Stimulated activated CD8-positive, alpha-beta memory T cell treated with anti-CD3 and anti-CD28 coated beads, Interleukin-12 subunit alpha, Interleukin-12 subunit beta, amount 100 ng/mL, for 24 hours (primary cell): ENCODE data around the gene PDLIM4.

Source experiments
- DNase-seq: peaks from one replicate; pipeline ENCODE4 v3.0.0-alpha.2; 2020; ENCODE audit errors: extremely low read depth

The PDLIM4 gene

DNA sequence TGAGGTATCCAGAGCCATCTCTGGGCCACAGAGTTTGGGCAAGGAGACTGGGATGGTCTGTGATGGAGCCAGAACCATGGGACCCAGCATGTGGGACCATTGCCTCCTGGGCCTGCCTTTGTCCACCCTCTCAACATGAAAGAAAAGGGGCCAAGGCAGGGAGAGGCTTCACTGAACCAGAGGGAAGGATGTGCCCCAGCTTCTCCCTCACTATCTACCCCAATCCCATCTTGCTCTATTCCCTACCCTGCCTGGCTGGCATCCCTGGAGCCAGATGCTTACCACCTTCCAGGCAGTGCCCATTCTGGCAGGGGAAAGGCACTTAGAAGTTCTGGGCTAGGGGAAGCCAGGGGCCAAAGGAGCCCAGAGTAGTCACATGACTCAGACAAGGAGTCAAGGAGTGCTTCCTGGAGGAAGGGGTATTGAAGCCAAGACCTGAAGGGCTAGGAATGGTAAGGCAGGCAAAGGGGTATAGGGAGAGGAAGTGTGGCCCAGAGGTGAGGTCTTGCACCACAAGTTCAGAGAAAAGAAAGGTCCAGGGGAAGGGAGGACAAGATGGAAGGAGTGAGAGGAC, 9.8 kb downstream of the PDLIM4 start:
- no peak for DNase-seq

DNA sequence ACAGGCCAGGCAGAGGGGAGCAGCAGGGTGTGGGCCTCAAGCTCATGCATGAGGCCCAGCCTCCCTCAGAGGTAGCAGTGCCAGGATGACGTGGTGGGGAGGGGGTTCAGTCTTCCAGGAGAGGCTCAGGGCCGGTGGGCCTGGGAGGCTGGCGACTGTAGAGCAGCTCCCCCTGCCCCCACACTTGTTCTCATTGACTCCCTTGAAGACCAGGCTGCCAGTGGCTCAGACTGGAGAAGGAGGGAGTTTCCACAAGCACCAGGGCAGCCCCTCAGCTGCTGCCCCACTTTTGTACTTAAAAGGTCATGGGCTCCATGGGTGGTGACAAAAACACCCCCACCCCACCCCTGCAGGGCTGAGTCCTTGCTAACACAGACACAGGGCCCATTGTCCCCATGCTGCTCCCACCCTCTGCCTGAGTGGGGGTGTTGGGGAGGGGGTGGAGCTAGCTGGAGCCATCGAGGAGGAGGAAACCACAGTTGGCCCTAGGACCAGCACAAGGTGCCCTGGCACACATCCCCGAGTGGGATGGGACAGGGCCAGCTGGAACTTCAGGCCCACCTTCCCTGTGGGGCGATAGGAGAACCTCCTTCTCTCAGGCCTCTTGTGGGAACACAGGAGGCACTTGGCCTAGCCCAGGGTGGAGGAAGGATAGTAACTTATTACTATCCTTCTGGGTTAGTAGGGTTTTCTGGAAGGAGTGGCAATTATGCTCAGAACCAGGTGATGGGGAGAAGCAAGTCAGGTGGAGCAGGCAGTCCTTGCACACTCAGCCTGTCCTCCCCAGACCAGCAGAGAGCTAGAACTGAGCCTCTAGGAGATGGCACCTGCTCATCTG, 10.7 kb downstream of the PDLIM4 start:
- DNase-seq, result no peak

GRCh38 chr5:132268769-132269551, 11.5 kb downstream of the PDLIM4 start:
- DNase-seq, result no peak

DNA sequence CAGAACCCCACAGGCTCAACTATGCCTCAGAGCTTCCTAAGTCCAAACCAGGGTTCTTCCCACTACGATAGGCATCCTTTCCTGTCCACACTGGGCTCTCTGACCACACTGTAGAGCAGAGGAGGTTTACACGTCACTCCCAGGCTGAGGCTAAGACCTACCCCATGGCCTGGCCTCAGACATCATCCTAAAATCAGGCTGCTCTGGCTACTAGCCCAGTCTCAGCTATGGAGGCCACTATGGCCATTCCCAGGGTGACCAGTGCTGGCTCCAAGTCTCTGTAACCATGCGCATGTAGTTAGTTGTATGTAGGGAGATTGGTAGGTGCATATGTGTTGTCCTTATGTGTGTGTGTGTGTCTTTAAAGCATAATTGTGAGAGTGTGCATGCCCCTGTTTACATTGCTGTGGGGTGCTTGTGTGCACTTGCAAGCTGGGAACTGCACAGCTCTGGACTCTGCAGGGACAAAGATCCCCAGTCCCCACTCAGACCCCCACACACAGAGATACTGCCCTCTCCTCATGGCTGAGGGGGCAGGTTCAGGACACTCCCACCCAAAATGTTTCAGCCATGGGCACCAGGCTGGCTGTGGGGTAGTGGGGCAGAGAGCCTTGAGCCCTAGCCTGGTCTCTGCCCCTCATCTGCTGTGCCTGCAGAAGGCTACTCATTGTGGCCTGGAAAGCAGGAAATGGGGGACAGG, 12.3 kb downstream of the PDLIM4 start:
- DNase-seq, result no peak

DNA sequence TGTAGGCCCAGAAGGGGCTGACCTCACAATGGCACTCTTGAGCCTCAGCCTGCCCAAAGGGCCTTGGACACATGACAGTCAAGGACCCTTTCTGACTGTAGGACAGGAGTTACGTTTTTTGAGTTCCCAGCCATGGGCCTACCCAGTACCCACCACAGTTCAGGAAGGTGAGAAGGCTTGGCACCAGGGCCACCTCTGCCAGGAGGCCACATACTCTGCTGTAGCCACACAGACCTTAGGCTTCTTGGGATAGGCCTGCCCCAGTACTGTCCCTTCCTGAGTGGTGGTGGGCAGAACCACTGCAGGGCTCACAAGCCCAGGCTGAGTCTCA, 12.8 kb downstream of the PDLIM4 start:
- DNase-seq, result no peak

GRCh38 chr5:132270706-132271105, 13.2 kb downstream of the PDLIM4 start:
- DNase-seq, result no peak

- no peak for DNase-seq
Observed at GRCh38 chr5:132271251-132272246, 14.1 kb downstream of the PDLIM4 start.

GRCh38 chr5:132272311-132273210, 15.1 kb downstream of the PDLIM4 start:
- DNase-seq, result no peak

- DNase-seq, result no peak
Observed at GRCh38 chr5:132273631-132274030, 16.1 kb downstream of the PDLIM4 start.

- DNase-seq, result no peak
Observed at GRCh38 chr5:132274050-132274792, 16.7 kb downstream of the PDLIM4 start.

DNA sequence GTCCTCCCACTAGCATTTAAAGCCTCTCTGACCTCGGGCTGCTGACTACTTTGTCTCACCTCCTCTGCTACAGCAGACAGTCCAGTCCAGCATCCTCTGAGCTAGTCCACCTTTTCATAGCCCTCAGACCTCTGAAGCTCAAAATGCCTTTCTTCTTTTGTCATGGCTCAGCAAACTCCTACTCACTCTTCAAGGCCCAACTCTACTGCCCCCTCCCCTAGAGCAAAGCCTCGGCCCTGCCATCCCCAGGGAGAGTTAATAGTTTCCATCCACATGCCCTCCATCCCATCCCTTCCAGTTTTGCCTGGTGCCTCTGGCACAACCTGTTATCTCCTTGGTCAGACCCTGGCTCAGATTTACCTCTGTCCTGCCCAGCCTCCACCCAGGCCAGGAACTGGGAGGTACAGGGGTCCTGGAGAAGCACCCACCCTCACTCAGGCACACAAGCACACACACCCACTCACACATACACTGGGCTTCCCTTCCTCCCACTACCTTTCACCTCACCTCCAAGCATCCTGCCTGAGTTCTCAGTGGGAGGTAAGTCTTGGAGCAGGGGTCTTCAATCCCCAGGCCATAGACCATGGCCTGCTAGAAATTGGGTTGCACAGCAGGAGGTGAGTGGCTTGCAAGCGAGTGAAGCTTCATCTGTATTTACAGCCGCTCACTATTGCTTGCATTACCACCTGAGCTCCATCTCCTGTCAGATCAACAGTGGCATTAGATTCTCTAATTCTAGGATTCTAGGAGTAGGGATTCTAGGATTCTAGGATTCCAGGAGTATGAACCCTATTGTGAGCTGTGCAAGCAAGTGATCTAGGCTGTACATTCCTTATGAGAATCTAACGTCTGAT, 18.1 kb downstream of the PDLIM4 start:
- no peak for DNase-seq

DNA sequence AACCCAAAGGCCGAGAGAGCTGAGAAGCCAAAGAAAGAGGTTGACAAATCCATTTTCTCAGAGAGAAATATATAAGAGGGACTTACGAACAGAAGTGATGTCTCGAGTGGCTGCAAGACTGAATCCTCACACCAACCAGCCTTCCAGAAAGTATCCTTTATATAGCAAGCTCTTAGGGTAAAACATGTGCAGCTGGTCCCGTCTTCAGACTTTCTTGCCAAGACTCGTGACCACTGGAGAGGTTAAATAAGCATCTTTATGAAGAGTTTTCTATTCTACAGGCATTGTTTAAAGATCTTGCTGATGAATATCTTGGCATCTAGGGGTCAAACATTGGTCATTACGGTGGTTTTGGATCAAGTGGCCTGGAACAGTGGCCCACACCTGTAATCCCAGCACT, 19.8 kb downstream of the PDLIM4 start:
- no peak for DNase-seq

- no peak for DNase-seq
Observed at GRCh38 chr5:132277971-132278853, 20.7 kb downstream of the PDLIM4 start.

DNA sequence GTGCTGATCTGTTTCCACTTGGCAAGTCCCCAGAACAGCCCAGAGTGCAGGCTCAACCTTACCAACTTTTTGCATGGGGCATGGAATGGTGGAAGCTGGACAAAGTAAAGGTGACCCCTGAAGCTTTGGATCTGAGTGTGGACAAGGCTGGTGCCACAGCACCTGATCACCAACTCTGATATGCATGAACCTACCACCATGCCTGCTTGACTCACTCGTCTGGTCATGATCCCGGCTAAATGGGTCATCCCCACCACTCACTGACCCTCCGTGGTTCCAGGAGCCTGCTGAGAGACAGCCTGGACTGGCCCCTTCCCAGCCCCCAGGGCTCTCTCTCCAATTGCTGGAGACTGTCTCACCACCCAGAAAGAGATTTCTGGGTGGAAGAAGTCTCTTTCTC, 22.3 kb downstream of the PDLIM4 start:
- no peak for DNase-seq

GRCh38 chr5:132280371-132281240, 23.1 kb downstream of the PDLIM4 start:
- no peak for DNase-seq
